ENCODE data around the gene WDFY4. TPM values are rescaled to one million over a fixed set of nuclear protein-coding genes. Genes with fewer than 3 reads are reported as not detected.

WDFY4 gene
- total and polyA plus RNA-seq, 2 of the 13 experiments (the other 11 are each of a cell fraction or from before 2014, with no cell fraction given), result not detected

DNA sequence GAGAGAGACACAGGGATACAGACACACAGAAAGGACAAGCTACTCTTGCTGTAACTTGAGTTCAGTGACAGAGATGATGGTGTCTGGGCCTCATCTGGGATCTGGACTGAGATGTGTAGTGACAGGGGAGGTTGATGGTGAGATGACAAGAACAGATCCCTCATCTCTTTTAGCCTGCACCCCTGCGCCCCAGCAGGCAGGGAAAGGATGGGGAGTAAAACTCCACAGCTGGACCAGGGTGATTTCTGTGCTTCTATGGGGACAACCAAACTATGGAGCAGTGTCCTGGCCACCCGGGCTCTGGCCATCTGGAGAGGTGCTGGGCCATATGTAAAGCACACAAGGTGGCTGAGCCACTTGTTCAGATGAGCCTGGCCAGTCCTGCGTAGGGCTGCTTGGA, 259.5 kb downstream of the WDFY4 start:
- intact Hi-C loops (cut with micrococcal nuclease; ENCODE audit: unreplicated experiment), result no loop called here
- Histone ChIP-seq H3K79me2 (ENCODE audit: insufficient read depth, low read length) (no peaks in the 10 kb centered on the region), H2AFZ (ENCODE audit: low read length) (no peak overlapping the region), H3K9me3 (ENCODE audit: low read length) (no peaks in the 10 kb centered on the region), H3K4me1 (ENCODE audit: insufficient read depth, low read length) (no peaks in the 10 kb centered on the region), H3K27me3 (ENCODE audit: control insufficient read depth in 1 of 2, insufficient read depth in 2 of 2, low read length in 2 of 2) (peaks cover 2 to 10% of the 10 kb centered on the region in 2 experiments; a peak in 3 of 5 replicates), H3K4me2 (ENCODE audit: low read depth, low read length) (no peak overlapping the region), H3K9ac (ENCODE audit: insufficient read depth, low read depth, low read length) (no peak overlapping the region), H3K36me3 (replicated peaks in 1 of 2; ENCODE audit: control insufficient read depth in 1 of 2, insufficient read depth in 2 of 2, low read length in 2 of 2) (no peaks in the 10 kb centered on the region), H3K4me3 (replicated peaks in 1 of 3; ENCODE audit: insufficient read depth in 1 of 3, low read depth in 2 of 3, low read length in 3 of 3) (no peak overlapping the region), H4K20me1 (ENCODE audit: insufficient read depth, low read length) (no peaks in the 10 kb centered on the region), H3K27ac (ENCODE audit: extremely low read length, insufficient read depth, low read length) (no peak overlapping the region)
- no TSS peak for BruUV-seq (replicated peaks)
- CTCF ChIA-PET (ENCODE audit: low intra/inter-chr PET ratio, low total read pairs), result no interaction called here
- ATAC-seq (no peak), DNase-seq (ENCODE audit: low spot score) (no peak), FAIRE-seq (no peak)
- WGBS (ENCODE audit: low lambda C conversion rate), result 0% methylated on average over 1 of the region's 3 CpGs
- TF ChIP-seq, protein P1, sequence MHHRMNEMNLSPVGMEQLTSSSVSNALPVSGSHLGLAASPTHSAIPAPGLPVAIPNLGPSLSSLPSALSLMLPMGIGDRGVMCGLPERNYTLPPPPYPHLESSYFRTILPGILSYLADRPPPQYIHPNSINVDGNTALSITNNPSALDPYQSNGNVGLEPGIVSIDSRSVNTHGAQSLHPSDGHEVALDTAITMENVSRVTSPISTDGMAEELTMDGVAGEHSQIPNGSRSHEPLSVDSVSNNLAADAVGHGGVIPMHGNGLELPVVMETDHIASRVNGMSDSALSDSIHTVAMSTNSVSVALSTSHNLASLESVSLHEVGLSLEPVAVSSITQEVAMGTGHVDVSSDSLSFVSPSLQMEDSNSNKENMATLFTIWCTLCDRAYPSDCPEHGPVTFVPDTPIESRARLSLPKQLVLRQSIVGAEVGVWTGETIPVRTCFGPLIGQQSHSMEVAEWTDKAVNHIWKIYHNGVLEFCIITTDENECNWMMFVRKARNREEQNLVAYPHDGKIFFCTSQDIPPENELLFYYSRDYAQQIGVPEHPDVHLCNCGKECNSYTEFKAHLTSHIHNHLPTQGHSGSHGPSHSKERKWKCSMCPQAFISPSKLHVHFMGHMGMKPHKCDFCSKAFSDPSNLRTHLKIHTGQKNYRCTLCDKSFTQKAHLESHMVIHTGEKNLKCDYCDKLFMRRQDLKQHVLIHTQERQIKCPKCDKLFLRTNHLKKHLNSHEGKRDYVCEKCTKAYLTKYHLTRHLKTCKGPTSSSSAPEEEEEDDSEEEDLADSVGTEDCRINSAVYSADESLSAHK (CRISPR knock-in tag; IDR thresholded peaks at IDR 0.05; ENCODE audit: borderline replicate concordance), result no peak
- TF ChIP-seq, protein P2, sequence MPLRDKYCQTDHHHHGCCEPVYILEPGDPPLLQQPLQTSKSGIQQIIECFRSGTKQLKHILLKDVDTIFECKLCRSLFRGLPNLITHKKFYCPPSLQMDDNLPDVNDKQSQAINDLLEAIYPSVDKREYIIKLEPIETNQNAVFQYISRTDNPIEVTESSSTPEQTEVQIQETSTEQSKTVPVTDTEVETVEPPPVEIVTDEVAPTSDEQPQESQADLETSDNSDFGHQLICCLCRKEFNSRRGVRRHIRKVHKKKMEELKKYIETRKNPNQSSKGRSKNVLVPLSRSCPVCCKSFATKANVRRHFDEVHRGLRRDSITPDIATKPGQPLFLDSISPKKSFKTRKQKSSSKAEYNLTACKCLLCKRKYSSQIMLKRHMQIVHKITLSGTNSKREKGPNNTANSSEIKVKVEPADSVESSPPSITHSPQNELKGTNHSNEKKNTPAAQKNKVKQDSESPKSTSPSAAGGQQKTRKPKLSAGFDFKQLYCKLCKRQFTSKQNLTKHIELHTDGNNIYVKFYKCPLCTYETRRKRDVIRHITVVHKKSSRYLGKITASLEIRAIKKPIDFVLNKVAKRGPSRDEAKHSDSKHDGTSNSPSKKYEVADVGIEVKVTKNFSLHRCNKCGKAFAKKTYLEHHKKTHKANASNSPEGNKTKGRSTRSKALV (CRISPR knock-in tag; IDR thresholded peaks at IDR 0.05), result no peak
- TF ChIP-seq SP4 (CRISPR knock-in tag; IDR thresholded peaks at IDR 0.05), result no peak
- TF ChIP-seq ZNF333 (CRISPR knock-in tag; IDR thresholded peaks at IDR 0.05; ENCODE audit: borderline replicate concordance), result no peak
- no peak for TF ChIP-seq DNMT3B (CRISPR knock-in tag; conservative IDR thresholded peaks at IDR 0.05)
- TF ChIP-seq, protein P3, sequence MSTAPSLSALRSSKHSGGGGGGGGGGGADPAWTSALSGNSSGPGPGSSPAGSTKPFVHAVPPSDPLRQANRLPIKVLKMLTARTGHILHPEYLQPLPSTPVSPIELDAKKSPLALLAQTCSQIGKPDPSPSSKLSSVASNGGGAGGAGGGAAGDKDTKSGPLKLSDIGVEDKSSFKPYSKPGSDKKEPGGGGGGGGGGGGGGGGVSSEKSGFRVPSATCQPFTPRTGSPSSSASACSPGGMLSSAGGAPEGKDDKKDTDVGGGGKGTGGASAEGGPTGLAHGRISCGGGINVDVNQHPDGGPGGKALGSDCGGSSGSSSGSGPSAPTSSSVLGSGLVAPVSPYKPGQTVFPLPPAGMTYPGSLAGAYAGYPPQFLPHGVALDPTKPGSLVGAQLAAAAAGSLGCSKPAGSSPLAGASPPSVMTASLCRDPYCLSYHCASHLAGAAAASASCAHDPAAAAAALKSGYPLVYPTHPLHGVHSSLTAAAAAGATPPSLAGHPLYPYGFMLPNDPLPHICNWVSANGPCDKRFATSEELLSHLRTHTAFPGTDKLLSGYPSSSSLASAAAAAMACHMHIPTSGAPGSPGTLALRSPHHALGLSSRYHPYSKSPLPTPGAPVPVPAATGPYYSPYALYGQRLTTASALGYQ (CRISPR knock-in tag; IDR thresholded peaks at IDR 0.05), result no peak
- no peak for TF ChIP-seq RBM22 (optimal IDR thresholded peaks at IDR 0.05; ENCODE audit: low read length)
- no peak for TF ChIP-seq ZNF484 (CRISPR knock-in tag; IDR thresholded peaks at IDR 0.05; ENCODE audit: borderline replicate concordance, low read depth)
- TF ChIP-seq ZNF207 (IDR thresholded peaks at IDR 0.05; ENCODE audit: borderline replicate concordance), result no peak
- TF ChIP-seq ZFAT (CRISPR knock-in tag; conservative IDR thresholded peaks at IDR 0.05), result no peak
- TF ChIP-seq ZNF205 (CRISPR knock-in tag; IDR thresholded peaks at IDR 0.05), result no peak
- TF ChIP-seq, protein P4, sequence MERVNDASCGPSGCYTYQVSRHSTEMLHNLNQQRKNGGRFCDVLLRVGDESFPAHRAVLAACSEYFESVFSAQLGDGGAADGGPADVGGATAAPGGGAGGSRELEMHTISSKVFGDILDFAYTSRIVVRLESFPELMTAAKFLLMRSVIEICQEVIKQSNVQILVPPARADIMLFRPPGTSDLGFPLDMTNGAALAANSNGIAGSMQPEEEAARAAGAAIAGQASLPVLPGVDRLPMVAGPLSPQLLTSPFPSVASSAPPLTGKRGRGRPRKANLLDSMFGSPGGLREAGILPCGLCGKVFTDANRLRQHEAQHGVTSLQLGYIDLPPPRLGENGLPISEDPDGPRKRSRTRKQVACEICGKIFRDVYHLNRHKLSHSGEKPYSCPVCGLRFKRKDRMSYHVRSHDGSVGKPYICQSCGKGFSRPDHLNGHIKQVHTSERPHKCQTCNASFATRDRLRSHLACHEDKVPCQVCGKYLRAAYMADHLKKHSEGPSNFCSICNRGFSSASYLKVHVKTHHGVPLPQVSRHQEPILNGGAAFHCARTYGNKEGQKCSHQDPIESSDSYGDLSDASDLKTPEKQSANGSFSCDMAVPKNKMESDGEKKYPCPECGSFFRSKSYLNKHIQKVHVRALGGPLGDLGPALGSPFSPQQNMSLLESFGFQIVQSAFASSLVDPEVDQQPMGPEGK (CRISPR knock-in tag; IDR thresholded peaks at IDR 0.05), result no peak
- no peak for TF ChIP-seq KMT2A (CRISPR knock-in tag; IDR thresholded peaks at IDR 0.05)
- TF ChIP-seq ELF4 (CRISPR knock-in tag; IDR thresholded peaks at IDR 0.05; ENCODE audit: borderline replicate concordance), result no peak
- TF ChIP-seq ZNF709 (CRISPR knock-in tag; IDR thresholded peaks at IDR 0.05), result no peak
- in situ Hi-C loops (cut with HindIII; ENCODE audit: extremely low pct_ligation_motif_present, low pct_unique_long_range_greater_than_20kb), result no loop called here
- POLR2A ChIA-PET, result no interaction called here

Data from HepG2 (cell line).